ENCODE results near the gene ZG16B.

DNA sequence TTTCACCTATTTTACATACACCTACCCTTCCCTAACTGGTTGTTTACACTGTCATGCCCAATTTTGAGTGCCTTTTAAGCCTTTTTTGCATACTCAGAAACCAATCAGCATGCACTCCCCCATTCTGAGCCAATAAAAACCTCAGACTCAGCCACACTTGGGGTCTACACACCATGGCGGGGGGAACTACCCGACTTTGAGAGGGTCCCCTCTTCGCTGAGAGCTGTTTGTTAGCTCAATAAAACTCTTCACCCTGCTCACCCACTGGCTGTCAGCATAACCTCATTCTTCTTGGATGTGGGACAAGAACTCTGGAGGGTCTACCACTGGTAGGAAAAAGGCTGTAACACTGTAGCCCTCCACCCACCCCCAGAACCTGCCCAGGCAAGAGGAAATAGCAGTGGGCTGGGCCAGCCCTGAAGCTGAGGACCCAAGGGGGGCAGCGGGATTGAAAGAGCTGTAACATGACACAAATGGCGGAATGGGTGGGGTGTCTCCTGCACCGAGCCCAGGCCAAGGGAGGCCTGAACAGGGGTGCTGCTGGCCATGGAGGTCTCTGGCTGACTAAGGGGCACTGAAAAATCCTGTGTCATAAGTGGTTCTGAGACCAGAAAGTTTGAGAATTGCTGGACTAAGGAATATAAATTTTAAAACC is 49.9 kb downstream of the ZG16B start:
- TF ChIP-seq, protein P1, sequence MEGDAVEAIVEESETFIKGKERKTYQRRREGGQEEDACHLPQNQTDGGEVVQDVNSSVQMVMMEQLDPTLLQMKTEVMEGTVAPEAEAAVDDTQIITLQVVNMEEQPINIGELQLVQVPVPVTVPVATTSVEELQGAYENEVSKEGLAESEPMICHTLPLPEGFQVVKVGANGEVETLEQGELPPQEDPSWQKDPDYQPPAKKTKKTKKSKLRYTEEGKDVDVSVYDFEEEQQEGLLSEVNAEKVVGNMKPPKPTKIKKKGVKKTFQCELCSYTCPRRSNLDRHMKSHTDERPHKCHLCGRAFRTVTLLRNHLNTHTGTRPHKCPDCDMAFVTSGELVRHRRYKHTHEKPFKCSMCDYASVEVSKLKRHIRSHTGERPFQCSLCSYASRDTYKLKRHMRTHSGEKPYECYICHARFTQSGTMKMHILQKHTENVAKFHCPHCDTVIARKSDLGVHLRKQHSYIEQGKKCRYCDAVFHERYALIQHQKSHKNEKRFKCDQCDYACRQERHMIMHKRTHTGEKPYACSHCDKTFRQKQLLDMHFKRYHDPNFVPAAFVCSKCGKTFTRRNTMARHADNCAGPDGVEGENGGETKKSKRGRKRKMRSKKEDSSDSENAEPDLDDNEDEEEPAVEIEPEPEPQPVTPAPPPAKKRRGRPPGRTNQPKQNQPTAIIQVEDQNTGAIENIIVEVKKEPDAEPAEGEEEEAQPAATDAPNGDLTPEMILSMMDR (IDR thresholded peaks at IDR 0.05): no peak
- TF ChIP-seq POLR2AphosphoS5 (IDR thresholded peaks at IDR 0.05) (no peak), EP300 (IDR thresholded peaks at IDR 0.05) (no peak), POLR2A (IDR thresholded peaks at IDR 0.05) (no peak)
